Measurements from ENCODE around the gene SMIM11. TPM values are rescaled to one million over a fixed set of nuclear protein-coding genes. Genes with fewer than 3 reads are reported as not detected.

Gene SMIM11
- total and polyA plus RNA-seq, 2 of the 8 experiments (the other 6 are each of a cell fraction or from before 2014, with no cell fraction given) = 1.0 to 3.2 TPM

GRCh38 chr21:34362670-34363069 lies 12.6 kb upstream of the SMIM11 start (continued):
- TF ChIP-seq CHD7 (IDR thresholded peaks at IDR 0.05; ENCODE audit: insufficient replicate concordance, low read length) = no peak
- TF ChIP-seq CHD1 (IDR thresholded peaks at IDR 0.05; ENCODE audit: low read depth, low read length) = no peak
- no peak for TF ChIP-seq SRF (IDR thresholded peaks at IDR 0.05; ENCODE audit: low read depth, low read length)
- TF ChIP-seq KDM5A (IDR thresholded peaks at IDR 0.05; ENCODE audit: low read length) = no peak
- TF ChIP-seq GABPA (IDR thresholded peaks at IDR 0.05; ENCODE audit: borderline replicate concordance, insufficient read depth, low read length) = no peak
- TF ChIP-seq NRF1 (IDR thresholded peaks at IDR 0.05; ENCODE audit: low read depth, low read length) = no peak

All from H1 (cell line).